Fibroblast of skin of right quadriceps (primary cell): ENCODE data around the gene PCDHGC5.

Experiments used
- DNase-seq: peaks from one replicate; pipeline ENCODE4 v3.0.0-alpha.2; 2013

PCDHGC5 gene

DNA sequence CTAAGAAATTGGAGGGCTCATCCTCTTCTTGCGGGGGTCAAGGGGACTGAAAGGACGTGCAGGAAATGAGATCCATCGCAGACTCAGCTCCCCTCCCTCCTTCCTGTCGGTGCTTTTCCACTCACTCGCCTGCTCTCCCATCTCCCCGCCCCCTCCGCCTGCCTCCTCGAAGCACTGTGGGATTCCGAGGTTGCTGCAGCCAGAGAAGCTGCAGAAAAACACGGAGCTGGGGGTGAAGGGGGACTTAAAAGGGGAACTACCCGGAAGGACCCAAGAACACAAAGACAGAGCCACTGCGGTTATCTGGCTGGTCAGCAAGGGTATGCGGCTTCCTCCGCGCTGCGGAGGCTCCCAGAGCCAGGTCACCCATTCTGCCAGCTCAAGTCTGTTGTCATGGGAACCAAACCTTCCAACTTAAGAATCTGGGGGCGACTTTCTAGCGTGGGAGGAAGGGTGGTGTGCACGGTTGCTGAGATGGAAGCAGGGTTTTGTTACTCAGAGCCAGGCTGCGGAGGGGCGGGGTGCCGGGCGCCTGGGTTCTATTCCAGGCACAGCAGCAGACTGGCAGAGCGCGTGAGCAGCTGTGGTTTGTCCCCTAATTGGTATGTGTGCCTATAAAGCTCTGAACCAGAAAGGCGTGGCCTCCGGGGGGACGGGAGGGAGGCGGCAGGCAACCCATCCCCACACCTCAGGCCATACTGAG lies 24.9 kb downstream of the PCDHGC5 start:
- DNase-seq, result peak; percentile 86

- peak; percentile 77 for DNase-seq
Observed at GRCh38 chr5:141514330-141515133, 25.7 kb downstream of the PCDHGC5 start.

DNA sequence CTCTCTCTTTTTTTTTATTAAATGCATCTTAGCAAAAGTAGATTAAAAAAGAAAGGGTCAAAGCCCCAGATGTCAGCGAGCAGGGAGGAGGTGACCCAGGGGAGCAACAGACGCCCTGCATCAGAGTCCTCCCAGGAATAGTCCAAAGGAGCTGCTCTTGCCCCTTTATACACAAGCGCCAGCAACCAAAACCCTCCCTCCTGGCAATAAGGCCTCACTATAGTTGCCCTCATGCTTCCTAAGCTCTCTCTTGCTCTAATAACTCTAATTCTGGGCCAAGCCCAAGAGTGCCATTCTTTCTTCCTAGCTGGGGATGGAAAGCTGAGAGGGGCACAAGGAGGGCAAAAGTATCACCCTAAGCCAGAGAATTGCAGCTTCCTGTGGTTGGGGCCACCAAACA lies 26.3 kb downstream of the PCDHGC5 start:
- no peak for DNase-seq

DNA sequence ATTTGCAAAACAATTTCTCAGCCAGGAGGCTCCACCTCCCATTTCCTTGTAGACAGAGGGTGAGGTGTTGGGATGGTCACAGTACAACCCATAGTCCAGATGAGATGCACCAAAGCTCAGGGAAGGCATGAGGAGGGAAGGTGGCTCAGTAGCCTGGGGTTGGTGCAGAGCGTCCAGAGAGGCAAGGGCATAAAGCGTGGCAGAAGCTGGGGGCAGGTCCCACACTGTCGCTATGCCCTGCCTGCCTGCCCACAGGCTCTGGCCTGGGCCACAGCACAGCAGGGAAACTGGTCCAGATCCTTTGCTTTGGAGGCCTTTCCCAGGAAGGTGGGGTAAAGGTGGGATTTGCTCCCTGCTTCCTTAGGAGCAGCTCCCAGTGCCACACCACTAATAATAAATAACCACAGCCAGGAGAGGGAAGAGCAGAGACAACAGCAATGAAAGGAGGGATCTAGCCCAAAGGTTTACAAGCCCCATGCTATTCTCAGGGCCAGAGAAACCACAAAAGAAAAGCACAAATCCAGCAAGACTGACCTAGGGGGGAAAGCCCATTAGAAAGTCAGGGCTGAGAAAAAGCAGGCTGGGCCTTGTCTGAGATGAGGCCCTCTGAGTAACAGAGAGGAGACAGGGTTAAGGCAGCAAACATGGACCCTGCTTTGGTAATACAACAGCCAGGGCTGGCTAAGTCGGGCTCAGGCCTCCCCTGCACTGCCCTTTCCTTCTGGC lies 27.2 kb downstream of the PCDHGC5 start:
- no peak for DNase-seq

DNA sequence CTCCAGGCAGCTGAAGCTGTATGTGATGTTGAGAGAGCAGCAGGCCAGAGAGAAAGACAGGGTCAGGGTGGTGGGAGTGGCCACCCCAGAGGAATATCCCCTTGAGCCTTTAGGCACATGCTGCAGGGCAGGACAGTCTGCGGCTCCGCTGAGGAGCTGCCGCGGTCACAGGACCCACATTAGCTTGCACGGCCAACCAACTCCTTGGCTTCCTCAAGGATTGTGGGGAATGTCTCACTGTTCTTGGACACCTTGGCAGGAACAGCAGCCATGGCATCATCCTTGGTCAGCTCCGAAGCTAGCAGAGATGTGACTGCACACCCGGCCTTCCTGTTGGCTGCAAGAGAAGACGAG lies 27.8 kb downstream of the PCDHGC5 start:
- DNase-seq, result no peak

- DNase-seq, result no peak
Observed at GRCh38 chr5:141517312-141517711, 28.4 kb downstream of the PCDHGC5 start.

- peak; percentile 70 for DNase-seq
Observed at GRCh38 chr5:141517880-141518617, 29.2 kb downstream of the PCDHGC5 start.

GRCh38 chr5:141518618-141519015 lies 29.7 kb downstream of the PCDHGC5 start:
- no peak for DNase-seq

GRCh38 chr5:141519605-141520565 lies 31.0 kb downstream of the PCDHGC5 start:
- DNase-seq, result no peak

- peak; percentile 99 for DNase-seq
Observed at GRCh38 chr5:141521244-141521781, 32.4 kb downstream of the PCDHGC5 start.

DNA sequence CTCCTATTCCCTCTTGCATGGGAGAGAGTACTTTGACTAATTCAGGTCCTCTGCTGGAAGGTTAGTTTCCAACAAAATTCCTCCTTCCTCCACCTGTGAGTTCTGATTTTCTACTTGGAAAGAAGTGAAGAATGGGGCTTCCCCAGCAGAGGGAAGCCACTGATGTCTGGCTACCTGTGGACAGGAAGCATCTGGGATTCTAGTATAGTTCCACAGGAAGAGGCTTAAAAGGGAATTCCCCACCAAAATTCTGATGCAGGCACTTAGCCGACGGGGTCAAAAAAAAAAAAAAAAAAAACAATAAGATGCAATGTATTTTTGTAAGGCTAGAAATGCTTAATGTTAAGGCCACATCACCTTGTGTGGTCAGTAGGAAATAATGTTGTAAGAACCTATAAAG lies 33.4 kb downstream of the PCDHGC5 start:
- DNase-seq, result no peak

DNA sequence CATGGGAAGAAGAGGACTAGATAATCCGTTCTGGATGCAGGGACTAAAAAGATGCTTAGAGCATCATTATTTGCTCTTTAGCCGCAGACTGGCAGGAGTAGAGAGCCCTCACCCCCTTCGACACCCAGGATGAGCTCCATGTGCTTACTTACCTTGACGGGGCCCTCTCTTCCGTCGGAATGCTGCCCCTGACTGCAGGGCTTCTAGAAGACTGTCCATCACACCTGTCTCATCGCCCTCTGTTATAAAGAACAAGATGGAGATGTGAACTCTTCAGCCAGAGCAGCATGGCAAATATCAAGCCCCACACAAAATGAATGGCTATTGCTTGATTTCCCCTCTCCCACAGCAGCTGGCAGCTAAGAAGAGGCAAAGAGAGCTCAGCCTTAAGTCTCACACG lies 35.1 kb downstream of the PCDHGC5 start:
- DNase-seq, result no peak

DNA sequence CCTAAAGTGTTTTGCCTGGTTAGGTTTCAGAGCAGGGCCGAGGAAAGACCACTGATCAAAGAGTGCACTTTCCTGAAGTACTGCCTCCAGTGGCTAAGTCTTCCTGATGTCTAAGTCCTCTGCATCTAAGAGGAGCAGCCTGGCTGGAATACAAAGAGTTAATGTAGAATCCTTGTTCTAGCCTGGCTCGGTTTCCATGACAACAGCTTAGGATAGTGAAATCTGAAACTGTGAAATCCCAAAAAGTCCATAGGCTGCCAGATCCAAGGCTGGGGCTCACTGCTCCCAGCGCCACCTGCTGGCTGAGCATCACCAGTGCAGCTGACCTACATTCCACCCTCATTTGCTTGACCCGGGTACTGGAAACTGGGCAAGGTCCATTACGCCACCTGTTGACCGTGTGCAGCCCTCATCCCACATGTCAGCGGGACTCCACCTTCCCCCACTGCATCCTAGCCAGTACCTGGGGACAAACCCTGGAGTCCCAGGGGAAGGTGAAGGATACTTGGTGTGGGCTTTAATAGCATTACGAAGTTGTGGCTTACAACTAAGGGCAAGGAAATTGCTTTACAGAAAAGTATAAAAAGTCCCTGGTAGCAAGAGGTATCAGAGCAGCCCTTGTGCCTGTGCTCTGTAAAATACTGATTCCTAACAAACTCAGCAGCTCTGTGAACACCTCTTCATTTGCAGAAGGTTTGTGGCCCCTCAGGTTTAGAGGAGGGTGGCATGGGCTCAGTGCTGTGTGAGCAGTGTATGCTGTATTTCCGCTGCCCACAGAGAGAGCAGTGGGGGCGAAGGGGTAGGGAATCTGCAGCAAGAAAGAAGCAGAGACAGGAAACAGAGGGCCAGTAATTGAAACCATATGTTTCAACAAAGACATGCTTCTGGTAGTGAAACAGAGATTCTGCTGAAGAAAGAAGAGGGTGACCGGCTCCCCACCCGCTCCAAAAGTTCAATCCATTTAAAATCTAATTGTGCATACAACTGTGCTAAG lies 36.0 kb downstream of the PCDHGC5 start:
- peak; percentile 98 for DNase-seq

DNA sequence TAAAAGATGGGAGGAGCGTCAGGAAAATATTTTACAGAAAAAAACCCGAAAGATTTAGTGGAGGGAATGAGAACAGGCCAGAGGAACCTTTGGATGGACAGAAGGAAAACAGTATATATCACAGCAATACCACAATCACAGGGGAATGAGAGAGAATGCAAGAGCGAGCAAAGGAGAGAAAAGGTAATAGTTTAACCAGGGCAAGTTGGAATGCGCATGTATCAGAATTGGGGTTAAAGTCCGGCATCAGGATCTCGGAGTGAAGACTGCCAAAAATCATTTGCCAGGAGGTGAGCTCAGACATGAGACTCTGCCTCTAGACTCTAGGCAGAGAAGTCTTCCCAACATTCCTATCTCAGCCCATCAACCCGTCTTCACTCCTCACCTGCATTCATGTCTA lies 36.8 kb downstream of the PCDHGC5 start:
- no peak for DNase-seq

DNA sequence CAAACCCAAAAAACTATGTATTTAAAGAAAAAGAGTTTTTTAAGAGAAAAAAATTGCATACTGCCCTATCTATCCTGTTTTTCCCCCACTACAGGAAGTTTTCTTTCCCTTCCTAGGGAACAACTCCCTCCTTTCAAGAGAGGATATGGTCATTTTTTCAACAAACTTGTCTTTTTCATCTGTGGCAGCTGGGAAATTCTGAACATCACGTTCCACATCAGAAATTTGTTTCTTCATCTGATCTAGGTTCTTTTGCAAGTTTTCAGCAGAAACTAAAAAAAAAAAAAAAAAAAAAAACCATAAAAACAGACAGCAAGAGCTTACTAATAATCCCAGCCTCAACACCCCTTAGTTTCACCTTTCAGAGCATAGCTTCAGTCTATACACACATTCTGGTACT lies 38.5 kb downstream of the PCDHGC5 start:
- DNase-seq, result no peak

DNA sequence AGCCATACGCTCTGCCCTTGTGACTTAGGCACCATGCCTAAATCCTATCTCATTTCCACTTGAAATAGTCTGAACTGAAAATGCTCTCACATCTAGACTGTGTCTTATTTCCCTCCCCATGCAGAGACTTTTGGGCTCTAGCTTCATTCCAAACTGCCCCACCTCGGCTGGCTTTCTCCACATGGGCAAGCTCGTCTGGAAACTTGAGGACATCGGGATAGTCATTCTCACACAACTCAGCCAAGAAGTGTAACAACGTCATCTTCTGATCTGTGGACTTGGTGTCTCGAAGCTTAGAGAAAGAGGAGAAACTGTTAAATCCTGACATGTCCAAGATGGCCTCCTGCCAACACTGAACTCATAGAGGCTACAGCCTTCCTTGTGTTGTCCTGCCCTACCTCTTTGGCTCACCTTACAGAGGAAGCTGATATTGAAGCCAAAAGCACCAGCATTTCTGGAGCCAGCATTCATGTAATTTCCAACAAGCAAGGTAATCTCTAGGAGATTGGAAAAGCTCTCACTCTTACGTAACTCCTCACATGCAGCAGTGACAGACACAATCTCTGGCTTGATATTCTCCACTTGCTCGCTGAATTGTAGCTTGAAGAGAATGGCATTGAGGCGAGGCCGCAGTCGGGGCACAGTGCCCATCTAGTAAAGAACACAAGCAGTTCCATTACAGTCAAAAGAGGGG lies 39.6 kb downstream of the PCDHGC5 start:
- DNase-seq, result no peak

- DNase-seq, result peak; percentile 78
Observed at GRCh38 chr5:141529002-141529401, 40.1 kb downstream of the PCDHGC5 start.

DNA sequence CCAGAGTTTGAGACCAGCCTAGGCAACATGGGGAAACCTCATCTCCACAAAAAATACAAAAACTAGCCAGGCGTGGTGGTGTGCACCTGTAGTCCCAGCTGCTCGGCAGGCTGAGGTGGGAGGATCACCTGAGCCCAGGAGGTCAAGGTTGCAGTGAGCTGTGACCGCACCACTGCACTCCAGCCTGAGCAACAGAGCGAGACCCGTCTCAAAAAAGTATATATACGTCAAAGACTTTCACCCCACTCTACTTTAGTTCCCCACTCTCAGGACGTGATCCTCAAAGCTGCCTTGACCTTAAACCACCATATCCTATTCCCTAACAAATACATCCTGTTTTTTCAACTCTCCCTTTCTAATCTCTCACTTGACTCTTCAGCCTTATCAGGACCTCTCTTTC lies 41.0 kb downstream of the PCDHGC5 start:
- no peak for DNase-seq

DNA sequence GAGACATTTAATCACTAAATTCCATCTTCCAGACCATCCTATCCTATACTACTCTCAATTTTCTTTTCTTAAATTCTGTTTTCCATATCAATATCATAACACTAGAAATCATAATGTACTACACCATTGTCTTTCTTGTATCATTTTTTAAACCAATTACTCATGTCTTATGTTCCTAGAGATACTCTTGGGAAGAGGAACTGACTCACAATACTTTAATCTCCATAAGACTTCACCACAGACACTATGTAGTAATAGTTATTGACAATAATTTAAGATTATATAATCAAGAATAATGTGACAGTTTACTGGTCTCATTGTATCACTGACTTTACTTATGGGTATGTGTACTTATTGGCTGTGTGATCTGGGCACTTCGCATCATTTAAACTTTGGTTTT lies 43.8 kb downstream of the PCDHGC5 start:
- no peak for DNase-seq

GRCh38 chr5:141533897-141534296 lies 45.0 kb downstream of the PCDHGC5 start:
- no peak for DNase-seq
